Stimulated activated CD8-positive, alpha-beta memory T cell treated with anti-CD3 and anti-CD28 coated beads, Interleukin-12 subunit alpha, Interleukin-12 subunit beta, amount 100 ng/mL, for 24 hours (primary cell): ENCODE data around the gene TEX14.
"Not testable (repeated sequence)": the region's sequence is repeated elsewhere in the genome, so short reads cannot be mapped to it uniquely, and the experiment has no call there.

Experiments used
- DNase-seq: peaks from one replicate; pipeline ENCODE4 v3.0.0-alpha.2; 2020; ENCODE audit errors: extremely low read depth

The TEX14 gene

DNA sequence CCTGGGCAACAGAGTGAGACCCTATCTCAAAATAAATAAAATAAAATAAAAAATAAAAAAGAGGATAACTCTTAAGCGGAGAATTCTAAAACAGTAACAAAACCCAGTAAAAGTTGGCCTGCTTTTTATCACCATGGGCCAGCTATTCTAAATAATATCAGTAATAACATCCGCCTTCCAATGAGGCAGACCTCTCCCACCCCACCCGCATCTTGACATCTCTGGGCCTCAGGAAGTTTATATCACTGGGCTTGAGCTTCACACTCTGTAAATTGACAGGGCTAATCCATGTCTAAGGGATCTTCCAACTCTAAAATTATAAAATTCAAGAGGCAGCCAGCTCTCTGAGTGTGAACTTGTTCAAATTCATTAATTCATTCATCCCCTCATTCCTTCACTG lies 94.5 kb downstream of the TEX14 start:
- DNase-seq: no peak

- no peak for DNase-seq
Observed at GRCh38 chr17:58595194-58595792, 96.6 kb downstream of the TEX14 start.

GRCh38 chr17:58593123-58593522 lies 98.7 kb downstream of the TEX14 start:
- DNase-seq: no peak

DNA sequence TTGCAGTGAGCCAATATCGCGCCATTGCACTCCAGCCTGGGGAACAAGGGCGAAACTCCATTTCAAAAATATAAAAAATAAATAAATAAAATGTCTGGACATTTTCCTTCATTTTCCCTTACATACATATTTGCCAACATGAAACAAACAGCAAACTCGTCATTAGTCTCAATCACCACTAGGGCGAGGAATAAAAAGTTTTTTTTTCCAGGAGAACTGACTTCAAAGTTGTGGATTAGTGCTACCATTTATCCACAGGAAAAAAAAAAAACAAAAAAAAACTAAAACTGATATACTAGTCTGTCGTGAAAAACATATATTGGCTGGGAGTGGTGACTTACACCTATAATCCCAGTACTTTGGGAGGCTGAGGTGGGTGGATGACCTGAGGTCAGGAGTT lies 100.4 kb downstream of the TEX14 start:
- no peak for DNase-seq

DNA sequence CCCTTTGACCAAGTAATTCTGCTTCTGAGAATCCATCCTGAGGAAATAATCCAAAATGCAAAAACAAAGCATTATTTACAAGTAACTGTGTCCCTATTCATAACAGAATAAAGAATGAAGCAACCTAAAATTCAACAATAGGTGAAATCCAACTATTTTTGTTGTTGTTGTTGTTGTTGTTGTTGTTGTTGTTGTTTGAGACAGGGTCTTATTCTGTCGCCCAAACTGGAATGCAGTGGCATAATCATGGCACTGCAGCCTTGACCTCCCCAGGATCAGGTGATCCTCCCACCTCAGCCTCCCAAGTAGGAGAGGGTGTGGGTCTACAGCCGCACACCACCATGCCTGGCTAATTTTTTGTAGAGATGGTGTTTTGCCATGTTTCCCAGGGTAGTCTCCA lies 101.5 kb downstream of the TEX14 start:
- no peak for DNase-seq

DNA sequence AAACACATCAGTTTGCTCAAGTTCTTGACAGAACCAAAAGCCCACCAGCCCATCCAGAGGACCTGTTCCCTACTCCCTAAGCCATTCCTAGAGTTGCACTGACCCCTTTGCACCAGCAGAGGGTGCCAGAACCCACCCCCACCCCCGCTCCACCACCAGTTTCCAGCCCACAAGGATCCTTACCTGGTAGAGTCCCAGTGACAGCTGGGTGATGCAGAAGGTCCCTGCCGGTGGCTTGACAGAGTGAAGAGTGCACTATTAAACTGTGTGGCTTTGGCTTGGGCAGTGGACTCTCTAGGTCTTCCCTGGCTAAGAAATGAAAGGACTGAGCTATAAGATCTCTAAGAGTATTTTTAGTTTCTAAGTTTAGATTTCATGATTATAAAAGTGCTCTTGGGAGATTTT lies 104.1 kb downstream of the TEX14 start:
- DNase-seq: peak; percentile 12

- DNase-seq: no peak
Observed at GRCh38 chr17:58586009-58586644, 105.7 kb downstream of the TEX14 start.

DNA sequence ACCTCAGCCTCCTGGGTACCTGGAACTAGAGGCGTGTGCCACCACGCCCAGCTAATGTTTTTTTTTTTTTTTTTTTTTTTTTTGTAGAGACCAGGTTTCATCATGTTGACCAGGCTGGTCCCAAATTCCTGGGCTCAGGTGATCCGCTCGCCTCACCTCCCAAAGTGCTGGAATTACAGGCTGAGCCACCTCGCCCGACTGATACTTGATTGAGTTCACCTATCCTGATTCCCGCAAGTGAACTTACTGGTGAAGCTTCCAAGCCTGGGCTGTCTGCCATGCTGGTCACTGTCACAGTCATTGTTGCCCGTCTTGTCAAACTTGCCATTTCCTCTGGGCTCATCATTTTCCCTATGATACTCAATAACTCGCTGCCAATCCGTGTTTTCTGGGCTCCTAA lies 106.3 kb downstream of the TEX14 start:
- DNase-seq: no peak

DNA sequence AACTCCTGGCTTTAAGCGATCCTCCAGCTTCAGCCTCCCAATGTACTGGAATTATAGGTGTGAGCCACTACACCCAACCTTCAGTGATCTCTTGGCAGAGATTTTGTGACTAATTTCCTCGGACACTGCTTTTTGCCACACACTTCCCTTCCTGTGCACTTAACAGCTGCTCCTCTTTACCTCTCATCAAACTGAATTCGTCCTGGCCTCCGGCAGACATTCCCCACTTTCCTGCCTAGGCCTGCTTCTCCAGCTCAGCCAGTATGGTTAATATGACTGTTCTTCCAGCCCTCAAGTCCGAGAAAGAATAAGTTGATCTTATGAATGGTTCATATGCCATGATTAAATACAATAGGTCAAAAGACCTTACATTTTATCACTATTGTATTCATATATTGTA lies 108.4 kb downstream of the TEX14 start:
- no peak for DNase-seq

DNA sequence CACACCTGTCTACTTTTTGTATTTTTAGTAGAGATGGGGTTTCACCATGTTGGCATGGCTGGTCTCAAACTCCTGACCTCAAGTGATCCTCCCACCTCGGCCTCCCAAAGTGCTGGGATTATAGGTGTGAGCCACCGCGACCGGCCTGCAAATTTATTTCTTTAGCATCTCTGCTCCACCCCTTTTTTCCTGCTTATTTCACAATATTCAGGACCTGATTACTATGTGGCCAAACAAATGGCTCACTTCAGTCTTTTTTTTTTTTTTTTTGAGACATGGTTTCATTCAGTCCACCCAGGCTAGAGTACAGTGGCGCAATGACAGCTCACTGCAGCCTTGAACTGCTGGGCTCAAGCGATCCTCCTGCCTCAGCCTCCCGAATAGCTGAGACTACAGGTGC lies 109.1 kb downstream of the TEX14 start:
- DNase-seq: not testable (repeated sequence)

- no peak for DNase-seq
Observed at GRCh38 chr17:58580671-58581070, 111.2 kb downstream of the TEX14 start.

DNA sequence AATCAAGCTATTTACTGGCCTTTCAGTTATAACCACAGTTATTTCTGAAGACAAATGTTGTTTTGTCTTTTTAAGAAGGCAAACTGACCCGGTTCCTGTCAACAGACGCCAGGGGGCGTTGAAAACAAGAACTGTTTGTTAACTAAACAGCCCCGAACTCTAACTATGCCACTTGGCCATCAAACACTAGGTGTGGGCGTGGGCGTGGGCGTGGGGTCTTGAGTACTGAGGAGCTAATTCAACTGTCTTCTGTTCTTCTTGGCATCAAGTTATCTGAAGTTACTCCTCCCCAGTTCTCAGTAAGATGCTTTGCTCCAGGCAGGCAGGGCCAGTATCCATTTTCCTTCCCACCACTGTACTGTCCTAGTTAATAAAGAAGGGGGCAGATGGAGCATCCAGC lies 114.1 kb downstream of the TEX14 start:
- no peak for DNase-seq

DNA sequence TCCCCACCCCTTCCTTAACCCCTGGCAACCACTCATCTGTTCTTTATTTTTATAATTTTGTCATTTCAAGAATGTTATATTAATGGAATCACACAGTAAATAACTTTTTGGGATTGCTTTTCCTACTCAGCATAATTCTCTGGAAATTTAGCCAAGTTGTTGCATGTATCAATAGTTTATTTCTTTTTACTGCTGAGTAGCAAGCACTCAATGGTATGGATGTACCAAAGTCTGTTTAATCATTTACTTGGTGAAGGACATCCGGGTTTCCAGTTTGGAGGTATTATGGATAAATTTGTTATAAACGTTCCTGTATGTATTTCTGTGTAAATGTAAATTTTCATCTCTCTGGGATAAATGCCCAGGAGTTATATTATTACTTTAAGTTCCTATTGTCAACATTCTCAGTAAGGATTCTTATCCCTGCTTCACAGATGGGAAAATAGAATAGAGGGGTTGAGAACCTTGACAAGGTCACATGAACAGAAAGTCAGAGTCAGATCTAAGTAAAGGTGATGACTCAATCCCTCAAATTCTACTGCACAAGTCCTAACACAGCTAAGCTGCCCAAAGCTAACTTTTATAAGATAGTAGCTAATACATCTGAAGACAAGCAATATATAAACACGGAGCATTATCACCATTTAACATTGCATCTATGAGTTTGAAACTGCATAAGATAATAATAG lies 115.0 kb downstream of the TEX14 start:
- DNase-seq: no peak

DNA sequence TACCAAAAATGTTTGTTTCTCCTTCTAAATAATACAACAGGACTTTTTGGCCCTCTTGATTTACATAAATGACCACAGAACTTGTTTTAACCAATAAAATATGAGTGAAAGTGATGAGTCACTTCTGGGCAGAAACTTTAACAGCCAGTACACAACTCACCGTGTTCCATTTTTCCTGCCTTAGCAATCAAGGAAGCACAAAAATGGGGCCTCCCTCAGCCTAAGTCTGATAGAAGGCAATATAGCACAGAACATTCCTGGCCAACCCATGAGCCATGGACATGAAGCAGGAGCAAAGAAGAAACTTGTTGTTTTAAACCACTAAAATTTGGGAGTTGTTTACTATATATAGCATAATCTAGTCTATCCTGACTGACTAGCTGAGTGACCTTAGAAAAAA lies 116.3 kb downstream of the TEX14 start:
- no peak for DNase-seq

DNA sequence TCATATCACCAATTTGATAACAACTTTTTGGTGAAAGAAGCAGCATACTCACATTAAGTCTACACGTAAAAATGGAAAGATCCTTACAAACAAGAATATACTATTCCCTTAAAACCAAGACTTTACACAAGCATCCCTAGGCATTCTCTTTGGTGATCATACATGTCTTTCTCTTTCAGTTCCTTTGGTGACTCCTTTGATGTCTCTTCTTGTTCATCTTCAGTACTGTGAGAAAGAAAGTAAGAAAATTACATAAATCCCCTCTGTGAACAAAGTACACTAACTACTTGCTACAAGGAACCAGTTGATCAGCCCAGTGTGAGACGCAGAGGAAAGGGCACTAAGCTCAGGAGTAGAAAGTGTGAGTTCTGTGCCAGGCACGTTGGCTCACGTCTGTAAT lies 117.8 kb downstream of the TEX14 start:
- no peak for DNase-seq

DNA sequence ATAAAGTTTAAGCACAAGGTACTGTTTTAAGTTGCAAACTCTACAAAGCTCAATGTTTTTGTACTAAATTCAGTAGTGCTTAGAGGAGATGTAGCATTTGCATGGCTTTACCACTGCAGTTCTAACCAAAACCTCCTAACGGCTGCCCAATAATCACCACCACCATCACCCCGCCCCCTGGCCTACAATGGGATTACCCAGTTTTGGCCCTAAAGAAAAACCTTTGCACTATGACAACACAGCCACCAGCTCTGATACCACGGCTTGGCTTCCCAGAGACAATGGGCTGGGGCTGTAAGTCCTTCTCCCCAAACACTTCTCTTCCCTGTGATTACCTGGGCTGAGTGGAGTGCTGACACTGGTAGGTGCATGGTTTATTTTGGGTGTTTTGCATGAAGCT lies 119.0 kb downstream of the TEX14 start:
- DNase-seq: no peak

DNA sequence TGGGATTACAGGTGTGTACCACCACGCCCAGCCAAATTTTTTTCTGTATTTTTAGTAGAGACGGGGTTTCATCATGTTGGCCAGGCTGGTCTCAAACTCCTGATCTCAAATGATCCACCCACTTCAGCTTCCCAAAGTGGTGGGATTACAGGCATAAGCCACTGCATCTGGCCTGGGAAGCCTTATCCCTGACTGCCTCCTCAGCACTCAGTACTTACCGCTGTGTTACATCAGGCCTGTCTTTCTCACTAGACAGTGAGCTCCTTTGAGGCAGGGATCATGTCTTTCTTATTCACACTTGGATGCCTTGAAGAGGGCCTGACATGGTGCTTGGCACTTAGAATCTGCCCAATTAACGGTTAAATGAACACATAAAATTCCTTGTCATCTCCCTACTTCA lies 121.1 kb downstream of the TEX14 start:
- DNase-seq: no peak

DNA sequence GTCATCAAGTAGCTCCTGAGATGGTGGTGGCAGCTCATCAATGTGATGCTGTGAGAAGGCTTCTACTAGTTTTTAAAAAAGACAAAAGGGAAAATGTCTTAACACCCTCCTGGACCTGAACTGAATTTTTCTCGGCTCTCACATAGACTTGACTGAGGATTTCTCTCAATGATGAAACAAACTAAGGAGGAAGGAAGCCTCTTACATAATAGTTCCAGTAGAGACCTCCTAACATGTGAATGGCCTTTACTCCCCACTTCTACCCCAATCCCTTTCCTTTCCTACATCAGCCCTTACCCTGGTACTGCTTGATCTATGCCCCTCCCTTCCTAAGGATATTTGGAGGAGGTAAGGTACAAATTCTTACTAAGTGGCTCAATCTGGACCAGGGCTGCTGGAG lies 122.6 kb downstream of the TEX14 start:
- no peak for DNase-seq

DNA sequence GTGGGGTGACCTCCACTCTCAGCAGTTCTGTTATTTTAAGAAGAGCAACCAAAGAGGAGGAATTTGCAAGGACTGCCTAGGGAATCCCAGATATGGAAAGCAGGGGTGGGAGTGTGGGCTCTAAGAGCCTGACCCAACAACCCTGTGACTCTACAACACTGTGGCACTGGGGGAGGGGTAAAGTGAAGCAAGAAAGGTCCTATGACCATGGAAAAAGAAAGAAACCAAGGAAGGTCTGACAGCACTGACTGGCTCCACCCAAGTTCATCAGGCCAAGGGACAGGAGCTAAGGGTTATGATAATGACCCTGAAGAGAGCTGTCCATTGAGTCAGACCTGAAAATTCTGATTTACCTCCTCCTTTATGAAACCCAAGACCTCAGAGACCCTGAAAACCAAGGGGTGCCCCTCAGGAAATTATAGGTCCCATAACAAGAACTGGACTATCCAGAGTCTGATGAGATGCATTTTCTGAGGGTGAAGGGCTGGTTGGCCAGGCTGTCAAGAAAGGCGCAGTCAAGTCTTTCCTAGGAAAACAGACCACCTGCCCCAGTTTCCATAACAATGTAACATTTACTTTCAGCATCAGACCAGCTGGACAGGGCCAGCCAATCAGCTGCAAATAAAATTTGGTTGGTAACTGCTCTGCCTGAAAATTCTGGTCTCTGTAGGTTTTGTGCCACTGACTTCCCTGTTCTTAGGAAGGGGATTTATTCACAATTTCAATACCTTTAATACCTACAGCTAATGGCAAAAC lies 123.6 kb downstream of the TEX14 start:
- DNase-seq: no peak

GRCh38 chr17:58565389-58566311 lies 126.2 kb downstream of the TEX14 start:
- no peak for DNase-seq

DNA sequence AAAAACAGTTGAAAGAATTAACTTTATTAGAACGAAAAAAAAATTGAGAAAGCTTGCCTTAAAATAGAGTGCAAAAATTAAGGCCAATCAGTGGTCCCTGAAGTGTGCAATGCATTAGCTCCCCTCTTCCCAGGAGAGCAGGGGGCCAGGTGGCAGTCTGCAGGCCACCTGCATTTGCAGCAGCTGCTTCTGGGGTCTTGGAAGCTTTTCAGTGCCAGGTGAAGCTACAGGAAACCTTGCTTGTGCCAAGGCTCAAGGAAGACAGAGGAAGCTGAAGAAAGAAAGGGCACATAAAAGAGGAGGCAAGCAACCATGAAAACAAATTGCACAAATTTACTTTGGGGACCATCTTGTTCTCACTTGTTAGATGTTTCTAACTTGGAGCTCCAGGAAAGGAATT lies 126.9 kb downstream of the TEX14 start:
- no peak for DNase-seq

- no peak for DNase-seq
Observed at GRCh38 chr17:58564243-58564642, 127.6 kb downstream of the TEX14 start.
